NCI-H2227 (cell line): ENCODE measurements around the gene POLL.

Source experiments
- DNase-seq: peaks from one replicate; lab custom pipeline; 2025; ENCODE audit not compliant: unreplicated experiment; lab: John Stamatoyannopoulos, UW

Gene POLL

GRCh38 chr10:101573885-101574753, 13.9 kb downstream of the POLL start:
- no peak for DNase-seq

- no peak for DNase-seq
These were observed 15.3 kb downstream of the POLL start for GRCh38 chr10:101572785-101573184.

- no peak for DNase-seq
These were observed 15.9 kb downstream of the POLL start for GRCh38 chr10:101572126-101572525.

- no peak for DNase-seq
These were observed 16.7 kb downstream of the POLL start for GRCh38 chr10:101571271-101571925.

- DNase-seq = no peak
These were observed 17.4 kb downstream of the POLL start for GRCh38 chr10:101570428-101571270.

- DNase-seq = peak; percentile 85
These were observed 18.2 kb downstream of the POLL start for GRCh38 chr10:101569622-101570427.

- DNase-seq = no peak
These were observed 18.8 kb downstream of the POLL start for GRCh38 chr10:101569323-101569621.

GRCh38 chr10:101568054-101568745, 19.9 kb downstream of the POLL start:
- no peak for DNase-seq

- no peak for DNase-seq
These were observed 20.7 kb downstream of the POLL start for GRCh38 chr10:101567165-101568006.

GRCh38 chr10:101566333-101567164, 21.5 kb downstream of the POLL start:
- peak; percentile 87 for DNase-seq

- DNase-seq = no peak
These were observed 22.1 kb downstream of the POLL start for GRCh38 chr10:101565936-101566332.

- DNase-seq = no peak
These were observed 22.6 kb downstream of the POLL start for GRCh38 chr10:101565370-101565900.

- no peak for DNase-seq
These were observed 23.5 kb downstream of the POLL start for GRCh38 chr10:101564490-101564991.

- DNase-seq = no peak
These were observed 24.5 kb downstream of the POLL start for GRCh38 chr10:101563497-101564040.

- no peak for DNase-seq
These were observed 25.1 kb downstream of the POLL start for GRCh38 chr10:101563007-101563406.

GRCh38 chr10:101562231-101562630, 25.8 kb downstream of the POLL start:
- DNase-seq = no peak

- DNase-seq = no peak
These were observed 26.8 kb downstream of the POLL start for GRCh38 chr10:101561068-101561915.
